ENCODE measurements around the gene UNC45A. TPM values are rescaled to one million over a fixed set of nuclear protein-coding genes. Genes with fewer than 3 reads are reported as not detected.
A peak's percentile ranks its signal among the peaks of the same experiment; 100 is the strongest.

Gene UNC45A
- total and polyA plus RNA-seq, 2 of the 8 experiments (the other 6 are each of a cell fraction or from before 2014, with no cell fraction given) = 74.1 to 84.2 TPM

DNA sequence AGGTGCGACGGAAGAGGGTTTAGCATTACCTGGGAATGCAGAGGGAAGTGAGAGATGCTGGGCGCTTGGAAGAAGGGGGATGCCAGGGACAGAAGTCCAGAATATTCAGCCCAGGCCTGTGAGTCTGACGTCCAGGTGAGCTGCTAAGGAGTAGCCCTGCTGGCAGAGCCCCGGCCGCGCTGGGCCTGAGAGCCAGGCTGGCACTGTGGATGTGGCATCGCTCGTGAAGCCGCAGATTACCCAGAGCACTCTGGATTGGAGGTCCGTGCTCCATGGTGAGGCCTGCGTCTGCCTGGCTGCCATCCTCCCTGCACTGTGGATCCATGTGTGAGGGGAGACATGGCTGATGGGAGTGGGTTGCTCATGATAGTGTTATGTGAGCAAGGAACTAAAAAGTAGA, 17.5 kb upstream of the UNC45A start:
- Histone ChIP-seq H3K56ac (replicated peaks; ENCODE audit: insufficient read length, low read depth, low read length) (no peak overlapping the region), H3K4me3 (ENCODE audit: extremely low read depth in 1 of 4, insufficient read depth in 2 of 4, low read depth in 3 of 4, low read length in 4 of 4) (no peak overlapping the region), H3K4me1 (replicated peaks in 1 of 4; ENCODE audit: control insufficient read depth in 3 of 4, insufficient read depth in 4 of 4, low read length in 3 of 4) (peaks cover 0 to 2% (median 0%) of the 10 kb centered on the region in 4 experiments; a peak in 2 of 7 replicates), H2BK120ac (replicated peaks; ENCODE audit: low read depth, low read length) (no peak overlapping the region), H4K91ac (replicated peaks; ENCODE audit: insufficient read length, low read length) (no peak overlapping the region), H3K9me3 (ENCODE audit: insufficient read depth in 2 of 2, low read depth in 1 of 2, low read length in 1 of 2) (no peaks in the 10 kb centered on the region), H3K9ac (replicated peaks in 1 of 4; ENCODE audit: extremely low read depth in 1 of 4, low read depth in 3 of 4, low read length in 3 of 4) (no peak overlapping the region), H2BK15ac (ENCODE audit: low read length) (no peak overlapping the region), H3K27ac (ENCODE audit: low read depth, low read length) (no peak overlapping the region), H2AFZ (ENCODE audit: low read length) (no peak overlapping the region), H3K14ac (ENCODE audit: insufficient read length) (no peak overlapping the region), H3K27me3 (replicated peaks in 1 of 4; ENCODE audit: control insufficient read depth in 3 of 4, extremely low read depth in 1 of 4, insufficient read depth in 3 of 4, low read length in 3 of 4) (no peaks in the 10 kb centered on the region), H3K79me1 (ENCODE audit: low read depth, low read length) (no peaks in the 10 kb centered on the region), H3K4me2 (ENCODE audit: insufficient read depth in 1 of 2, low read depth in 2 of 2, low read length in 2 of 2) (no peak overlapping the region), H2BK20ac (ENCODE audit: low read length) (no peak overlapping the region), H3K18ac (ENCODE audit: extremely low read depth, low read length) (no peak overlapping the region), H4K20me1 (replicated peaks in 1 of 2; ENCODE audit: control insufficient read depth in 1 of 2, insufficient read depth in 2 of 2, low read length in 2 of 2) (peaks cover 2 to 3% of the 10 kb centered on the region in 2 experiments), H3K4ac (replicated peaks; ENCODE audit: insufficient read length, low read depth, low read length) (no peak overlapping the region), H2BK5ac (ENCODE audit: low read depth, low read length) (no peak overlapping the region), H4K8ac (ENCODE audit: extremely low read depth, insufficient read depth, low read length) (peak overlapping the region; percentile 14; the same call in 1 of the 2 replicates), H3K23ac (ENCODE audit: insufficient read length) (no peak overlapping the region), H3K36me3 (ENCODE audit: control insufficient read depth in 2 of 4, insufficient read depth in 4 of 4, low read length in 3 of 4) (no peaks in the 10 kb centered on the region; a peak in 2 of 8 replicates), H4K5ac (ENCODE audit: insufficient read length, low read depth, low read length) (no peak overlapping the region), H3K79me2 (ENCODE audit: control insufficient read depth in 1 of 2, insufficient read depth in 2 of 2, low read length in 2 of 2) (no peaks in the 10 kb centered on the region), H2AK5ac (ENCODE audit: low read depth, low read length) (no peak overlapping the region), H2BK12ac (ENCODE audit: low read depth, low read length) (no peak overlapping the region), H3K23me2 (ENCODE audit: low read depth, low read length) (no peaks in the 10 kb centered on the region)
- WGBS, 2 experiments (ENCODE audit: extremely low coverage in 1 of 2, insufficient coverage in 1 of 2, insufficient read length in 1 of 2, insufficient replicate concordance in 2 of 2, low coverage in 1 of 2, low lambda C conversion rate in 2 of 2, missing lambda C conversion rate in 1 of 2) = 96% methylated on average over 12 of the region's 12 CpGs; no CpG with 5 or more reads in 1 of the 2 experiments
- FAIRE-seq (no peak), DNase-seq (ENCODE audit: low read depth in 1 of 2, low spot score in 2 of 2) (no peak)
- CTCF ChIA-PET (ENCODE audit: partially characterized antibody) = interaction anchor here (0.6 to 6.8 kb wide), 6 partner anchors 12 to 331 kb away, joined by 3 to 87 read pairs (median 6); partner anchors contain the start of genes HDDC3 and UNC45A
- POLR2A ChIA-PET (ENCODE audit: partially characterized antibody) = interaction anchor here (1.4 kb wide), 1 partner anchor 13 kb away, joined by 3 read pairs; no protein-coding TSS in a partner anchor
- TF ChIP-seq ZNF274 (IDR thresholded peaks at IDR 0.05; ENCODE audit: borderline replicate concordance, extremely low read depth, low read length) (no peak), CHD1 (IDR thresholded peaks at IDR 0.05; ENCODE audit: low read depth, low read length) (no peak), PHF8 (conservative IDR thresholded peaks at IDR 0.05; ENCODE audit: low read depth, low read length) (no peak), RAD21 (IDR thresholded peaks at IDR 0.05 in 1 of 2, conservative IDR thresholded peaks at IDR 0.05 in 1 of 2; ENCODE audit: low read depth in 2 of 2, low read length in 2 of 2) (no peak), KDM4A (IDR thresholded peaks at IDR 0.05; ENCODE audit: low read depth, low read length, severe bottlenecking) (no peak), RFX5 (IDR thresholded peaks at IDR 0.05; ENCODE audit: borderline replicate concordance, low read depth, low read length) (no peak), CREB1 (IDR thresholded peaks at IDR 0.05) (no peak), RXRA (IDR thresholded peaks at IDR 0.05; ENCODE audit: insufficient read depth, low read depth, low read length) (no peak), HDAC6 (IDR thresholded peaks at IDR 0.05; ENCODE audit: low read depth, low read length) (no peak), SP4 (IDR thresholded peaks at IDR 0.05; ENCODE audit: low read length) (no peak)
- TF ChIP-seq, protein P1, sequence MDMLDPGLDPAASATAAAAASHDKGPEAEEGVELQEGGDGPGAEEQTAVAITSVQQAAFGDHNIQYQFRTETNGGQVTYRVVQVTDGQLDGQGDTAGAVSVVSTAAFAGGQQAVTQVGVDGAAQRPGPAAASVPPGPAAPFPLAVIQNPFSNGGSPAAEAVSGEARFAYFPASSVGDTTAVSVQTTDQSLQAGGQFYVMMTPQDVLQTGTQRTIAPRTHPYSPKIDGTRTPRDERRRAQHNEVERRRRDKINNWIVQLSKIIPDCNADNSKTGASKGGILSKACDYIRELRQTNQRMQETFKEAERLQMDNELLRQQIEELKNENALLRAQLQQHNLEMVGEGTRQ (IDR thresholded peaks at IDR 0.05; ENCODE audit: low read length) = no peak
- TF ChIP-seq, protein P2, sequence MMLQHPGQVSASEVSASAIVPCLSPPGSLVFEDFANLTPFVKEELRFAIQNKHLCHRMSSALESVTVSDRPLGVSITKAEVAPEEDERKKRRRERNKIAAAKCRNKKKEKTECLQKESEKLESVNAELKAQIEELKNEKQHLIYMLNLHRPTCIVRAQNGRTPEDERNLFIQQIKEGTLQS (IDR thresholded peaks at IDR 0.05; ENCODE audit: insufficient read depth, low read depth, low read length) = no peak
